Activated CD8-positive, alpha-beta memory T cell treated with anti-CD3 and anti-CD28 coated beads, Interleukin-2, amount 10 ng/mL, durations not matched to agents 7 days and 5 days (primary cell): ENCODE data around the gene HS6ST2. TPM values are rescaled to one million over a fixed set of nuclear protein-coding genes. Genes with fewer than 3 reads are reported as not detected.

Source experiments
- ATAC-seq: fragments of 150-1000 bp; cut with Tn5 transposase; one replicate; pipeline ENCODE4 v1.10.0; 2021; ENCODE audit warnings: moderate library complexity
- CTCF ChIA-PET: fragments of 350-600 bp; sonication (Branson Sonifier 250); formaldehyde crosslinking; loops from one replicate; lab custom pipeline; 2021; ENCODE audit warnings: antibody characterized with exemption; lab: Charles Lee
- DNase-seq: peaks from one replicate; pipeline ENCODE4 v3.0.0-alpha.2; 2020
- H3K27ac Mint-ChIP-seq: one replicate; pipeline ENCODE4 v1.8.0; 2021; ENCODE audit warnings: mild to moderate bottlenecking, mixed read lengths
- H3K27me3 Mint-ChIP-seq: one replicate; pipeline ENCODE4 v1.8.0; 2021; ENCODE audit warnings: mixed read lengths
- H3K36me3 Mint-ChIP-seq: one replicate; pipeline ENCODE4 v1.8.0; 2021; ENCODE audit warnings: mild to moderate bottlenecking, mixed read lengths
- H3K4me1 Mint-ChIP-seq: one replicate; pipeline ENCODE4 v1.8.0; 2021; ENCODE audit warnings: mixed read lengths
- H3K4me3 Mint-ChIP-seq: one replicate; pipeline ENCODE4 v1.8.0; 2021; ENCODE audit warnings: mild to moderate bottlenecking, moderate library complexity, mixed read lengths
- H3K9me3 Mint-ChIP-seq: one replicate; pipeline ENCODE4 v1.8.0; 2022; ENCODE audit warnings: low read depth, mixed read lengths
- total RNA-seq, 2 experiments: library from RNA; stranded (reverse); gene quantifications; one replicate each; pipeline ENCODE4 v1.2.3, GENCODE V29; 2021

The HS6ST2 gene
- total RNA-seq, 2 experiments from 2014 or later, result 0.14 TPM; not detected in 1

DNA sequence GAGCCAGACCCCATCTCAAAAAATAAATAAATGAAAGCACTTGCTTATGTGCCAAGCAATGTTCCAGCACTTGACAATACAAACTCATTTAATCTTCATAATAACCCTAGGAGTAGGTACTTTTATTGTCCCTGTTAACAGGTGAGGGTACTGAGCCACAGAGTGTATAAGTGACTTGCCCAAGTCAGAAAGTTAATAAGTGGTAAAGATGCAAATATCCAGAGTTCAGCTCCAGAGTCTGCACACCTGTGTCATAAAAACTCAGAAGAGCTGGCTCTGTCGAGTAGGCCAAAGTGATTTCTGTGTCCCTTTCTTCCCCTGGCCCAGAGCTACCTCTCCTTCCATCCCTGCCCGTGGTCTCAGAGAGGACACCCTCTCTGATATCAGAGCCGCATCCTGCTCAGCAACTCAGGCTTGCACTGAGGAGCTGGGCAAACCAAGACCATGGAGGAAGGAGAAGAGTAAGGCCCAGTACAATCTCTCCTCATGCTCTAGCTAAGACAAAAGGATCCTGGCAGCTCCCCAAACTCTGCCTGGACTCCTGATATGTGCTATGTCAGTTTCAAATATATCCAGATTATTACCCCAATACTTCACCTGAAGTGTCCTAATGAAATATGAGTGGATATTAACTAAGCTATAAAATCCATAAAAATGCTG is 136.3 kb downstream of the HS6ST2 start:
- Mint-ChIP-seq H3K4me3 (no peak overlapping the region), H3K27me3 (no peaks in the 10 kb centered on the region), H3K27ac (no peak overlapping the region), H3K4me1 (no peaks in the 10 kb centered on the region), H3K9me3 (no peaks in the 10 kb centered on the region), H3K36me3 (no peaks in the 10 kb centered on the region)
- DNase-seq, result no peak
- CTCF ChIA-PET, result no interaction called here
- ATAC-seq, result no peak

DNA sequence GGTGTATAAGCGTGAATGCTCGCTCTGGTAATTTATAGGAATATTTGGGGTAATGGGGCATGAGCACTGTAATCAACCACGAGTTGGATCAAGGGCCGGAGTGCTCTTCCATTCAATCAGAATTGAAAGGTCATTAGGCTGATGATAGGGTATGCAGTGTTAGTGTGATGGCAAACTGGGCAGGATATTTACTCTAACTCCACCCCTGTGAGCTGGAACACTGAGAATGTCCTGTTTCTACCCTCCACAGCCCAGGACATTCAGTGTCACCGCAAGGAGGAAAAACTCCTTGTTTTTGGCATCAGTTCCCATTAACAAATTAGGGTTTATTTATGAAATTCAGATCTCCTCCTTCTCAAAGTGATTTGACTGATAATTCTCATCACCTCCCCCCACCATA is 137.8 kb downstream of the HS6ST2 start:
- Mint-ChIP-seq H3K27me3 (no peaks in the 10 kb centered on the region), H3K36me3 (no peaks in the 10 kb centered on the region), H3K9me3 (no peaks in the 10 kb centered on the region), H3K4me3 (no peak overlapping the region), H3K4me1 (no peaks in the 10 kb centered on the region), H3K27ac (no peak overlapping the region)
- ATAC-seq, result no peak
- no peak for DNase-seq
- CTCF ChIA-PET, result no interaction called here

DNA sequence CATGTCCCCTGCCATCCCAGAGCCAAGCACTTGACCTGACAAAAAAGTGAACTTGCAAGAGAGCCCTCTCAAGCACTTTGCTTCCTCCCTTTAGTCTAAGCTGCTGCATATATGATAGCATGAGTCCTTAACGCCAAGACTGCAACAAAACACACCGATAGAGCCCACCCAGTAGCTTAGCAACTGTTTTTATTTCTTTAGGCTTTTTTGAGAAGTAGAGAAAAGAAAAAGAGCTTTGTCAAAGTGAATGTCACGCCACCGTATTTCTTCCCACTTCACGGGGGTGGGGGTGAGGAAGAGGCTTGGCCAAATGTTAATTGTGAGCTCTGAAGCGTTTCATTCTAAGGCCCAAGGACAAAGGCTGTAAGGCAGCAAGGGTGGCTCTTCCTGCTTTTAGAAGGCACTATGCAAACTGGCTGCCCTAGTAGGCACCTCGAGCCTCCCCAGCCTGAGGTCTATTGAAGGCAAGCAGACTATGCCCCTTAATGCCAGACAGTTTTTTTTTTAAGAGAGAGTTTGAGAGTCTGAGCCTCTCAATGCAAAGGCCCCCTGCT is 138.6 kb downstream of the HS6ST2 start:
- Mint-ChIP-seq H3K4me1 (no peaks in the 10 kb centered on the region), H3K36me3 (no peaks in the 10 kb centered on the region), H3K27ac (no peak overlapping the region), H3K4me3 (no peak overlapping the region), H3K27me3 (peaks cover under 1% of the 10 kb centered on the region), H3K9me3 (no peaks in the 10 kb centered on the region)
- CTCF ChIA-PET, result no interaction called here
- DNase-seq (no peak), ATAC-seq (no peak)

DNA sequence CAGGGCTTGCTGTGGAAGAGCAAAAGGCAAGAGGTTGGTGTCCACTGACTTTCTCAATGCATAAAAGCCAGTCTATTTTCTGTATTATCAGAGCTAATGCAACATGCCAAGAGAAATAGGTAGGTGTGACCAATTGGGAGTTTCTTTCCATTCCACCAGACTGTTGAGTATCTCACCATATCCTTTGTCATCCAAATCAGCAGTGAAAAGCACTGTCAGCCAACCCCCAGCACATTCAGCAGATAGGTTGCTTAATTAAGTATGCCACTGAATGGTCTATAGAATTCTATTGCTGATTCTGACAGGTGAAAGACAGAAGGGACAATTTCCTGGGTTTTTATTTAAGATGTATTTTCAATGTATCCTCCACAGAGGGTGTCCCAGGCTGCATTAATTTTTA is 139.8 kb downstream of the HS6ST2 start:
- Mint-ChIP-seq H3K36me3 (no peaks in the 10 kb centered on the region), H3K9me3 (no peaks in the 10 kb centered on the region), H3K27me3 (peaks cover 3% of the 10 kb centered on the region), H3K4me1 (no peaks in the 10 kb centered on the region), H3K27ac (no peak overlapping the region), H3K4me3 (no peak overlapping the region)
- DNase-seq (no peak), ATAC-seq (no peak)
- CTCF ChIA-PET, result no interaction called here

DNA sequence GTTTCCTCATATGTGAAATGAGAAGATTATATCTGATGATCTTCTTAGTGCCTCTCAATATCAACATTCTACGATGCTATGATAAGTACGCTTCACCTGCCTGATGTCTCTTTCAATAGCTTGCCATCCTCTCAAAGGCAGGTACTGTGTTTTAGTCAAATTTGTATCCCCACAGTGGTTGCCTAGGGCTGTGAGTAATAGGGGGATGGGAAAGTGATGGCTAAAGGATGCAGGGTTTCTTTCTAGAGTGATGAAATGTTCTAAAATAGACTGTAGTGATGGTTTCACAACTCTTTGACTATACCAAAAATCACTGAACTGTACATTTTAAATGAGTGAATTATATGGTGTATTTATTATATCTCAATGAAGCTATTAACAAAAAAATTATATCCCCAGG is 142.8 kb downstream of the HS6ST2 start:
- H3K27me3 Mint-ChIP-seq, result peaks cover 3% of the 10 kb centered on the region
- no peak overlapping the region for H3K27ac Mint-ChIP-seq
- H3K36me3 Mint-ChIP-seq, result no peaks in the 10 kb centered on the region
- no peak overlapping the region for H3K4me3 Mint-ChIP-seq
- CTCF ChIA-PET, result no interaction called here
- no peaks in the 10 kb centered on the region for H3K4me1 Mint-ChIP-seq
- DNase-seq, result no peak
- ATAC-seq, result no peak
- no peaks in the 10 kb centered on the region for H3K9me3 Mint-ChIP-seq

DNA sequence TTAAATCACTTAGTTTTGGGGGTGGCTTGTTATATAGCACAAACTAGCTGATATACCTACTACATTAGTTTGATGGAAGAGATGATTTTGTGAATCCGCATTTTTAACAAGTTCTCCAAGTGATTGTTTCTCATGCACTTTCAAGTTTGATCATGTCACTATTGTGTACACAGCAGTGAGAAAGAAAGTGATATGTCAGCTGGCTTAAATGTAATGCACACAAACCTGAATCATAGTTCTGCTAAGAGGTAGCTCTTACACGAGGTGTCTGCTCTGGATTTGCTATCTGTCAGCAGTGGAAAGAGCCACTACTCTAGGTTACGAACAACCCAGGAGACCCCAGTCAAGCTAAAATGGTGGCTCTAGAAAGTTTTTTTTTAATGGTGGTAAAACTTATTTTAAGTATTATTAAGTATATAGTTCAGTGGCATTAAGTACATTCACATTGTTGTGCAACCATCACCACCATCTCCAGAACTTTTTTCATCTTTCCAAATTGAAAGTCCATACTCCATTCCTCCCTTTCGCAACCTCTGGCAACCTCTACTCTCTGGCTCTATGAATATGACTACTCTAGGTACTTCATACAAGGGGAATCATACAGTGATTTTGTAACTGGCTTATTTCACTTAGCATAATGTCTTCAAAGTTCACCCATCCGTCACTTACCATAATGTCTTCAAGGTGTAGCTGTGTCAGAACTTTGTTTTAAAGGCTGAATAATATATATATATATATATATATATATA is 147.3 kb downstream of the HS6ST2 start:
- ATAC-seq (no peak), DNase-seq (no peak)
- no peak overlapping the region for H3K4me3 Mint-ChIP-seq
- CTCF ChIA-PET, result no interaction called here
- H3K27me3 Mint-ChIP-seq, result peaks cover 3% of the 10 kb centered on the region
- H3K4me1 Mint-ChIP-seq, result no peaks in the 10 kb centered on the region
- H3K9me3 Mint-ChIP-seq, result no peaks in the 10 kb centered on the region
- no peak overlapping the region for H3K27ac Mint-ChIP-seq
- no peaks in the 10 kb centered on the region for H3K36me3 Mint-ChIP-seq

DNA sequence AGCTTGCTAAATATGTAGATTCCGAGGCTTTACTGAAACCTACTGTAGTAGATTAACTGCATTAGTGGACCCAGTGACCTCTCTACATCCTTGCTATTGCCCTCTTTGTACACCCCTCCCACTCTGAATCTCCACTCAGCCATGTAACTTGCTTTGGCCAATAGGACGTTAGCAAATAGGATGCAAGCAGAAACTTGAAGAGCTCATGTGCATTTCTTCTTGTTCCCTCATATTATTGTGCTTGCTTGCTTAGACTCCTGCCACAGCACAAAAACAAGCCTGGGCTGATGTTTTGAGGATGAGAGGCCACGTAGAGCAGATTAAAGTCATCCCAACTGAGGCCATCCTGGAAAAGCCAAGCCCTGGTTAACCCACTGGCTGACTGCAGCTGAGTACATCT is 147.9 kb downstream of the HS6ST2 start:
- no peak for DNase-seq
- Mint-ChIP-seq H3K9me3 (no peaks in the 10 kb centered on the region), H3K4me1 (no peaks in the 10 kb centered on the region), H3K27me3 (peaks cover 3% of the 10 kb centered on the region), H3K27ac (no peak overlapping the region), H3K36me3 (no peaks in the 10 kb centered on the region), H3K4me3 (no peak overlapping the region)
- ATAC-seq, result no peak
- CTCF ChIA-PET, result no interaction called here

DNA sequence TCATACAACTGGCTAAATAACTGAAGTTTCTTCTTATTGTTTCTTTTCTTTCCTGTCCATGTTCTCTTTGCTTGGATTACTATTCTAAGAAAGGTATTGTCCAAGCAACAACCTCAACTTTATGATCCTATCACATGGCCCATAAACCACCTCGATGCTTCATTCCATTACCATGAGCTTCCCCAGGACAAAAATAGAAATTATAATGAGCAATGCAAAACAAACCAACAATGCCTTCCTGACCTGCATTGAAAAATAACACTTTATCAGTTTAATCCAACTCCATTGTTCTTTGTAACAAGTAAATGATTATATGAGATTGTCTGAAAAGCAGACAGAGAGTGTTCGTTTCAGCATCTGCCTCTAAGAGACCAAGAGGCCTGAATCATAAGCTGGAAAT is 148.8 kb downstream of the HS6ST2 start:
- ATAC-seq (no peak), DNase-seq (no peak)
- Mint-ChIP-seq H3K27ac (no peak overlapping the region), H3K9me3 (no peaks in the 10 kb centered on the region), H3K4me3 (no peak overlapping the region), H3K4me1 (no peaks in the 10 kb centered on the region), H3K27me3 (peaks cover 3% of the 10 kb centered on the region), H3K36me3 (no peaks in the 10 kb centered on the region)
- CTCF ChIA-PET, result no interaction called here

DNA sequence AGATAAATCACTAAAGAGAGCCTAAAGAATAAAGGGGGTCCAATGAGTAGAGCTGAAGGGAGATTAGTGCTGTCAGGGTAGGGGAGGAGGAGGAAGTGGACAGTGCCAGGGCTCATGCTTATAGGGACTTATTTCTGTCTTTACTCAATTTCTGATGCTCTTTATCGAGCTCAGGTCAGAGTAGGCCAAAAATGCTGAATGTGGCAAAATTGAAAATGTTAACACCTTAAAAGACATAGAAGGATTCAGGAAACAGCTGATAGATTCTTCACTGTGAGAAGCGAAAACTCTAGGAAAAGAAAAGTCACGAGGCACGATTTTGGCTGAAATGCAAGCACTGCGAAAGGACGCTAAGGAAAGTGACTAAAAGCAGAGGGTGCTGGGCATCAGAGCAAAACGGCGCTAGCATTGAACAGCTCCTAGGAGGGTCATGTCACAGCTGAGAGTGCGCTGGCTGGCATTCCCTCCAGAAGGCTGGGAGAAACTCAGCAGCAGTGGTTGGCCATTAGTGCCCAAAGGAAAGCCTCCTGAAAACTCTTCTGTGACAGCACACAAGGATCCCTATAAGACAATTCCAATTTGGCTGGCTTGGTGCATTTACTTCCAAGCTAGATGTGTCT is 150.9 kb downstream of the HS6ST2 start:
- no peak overlapping the region for H3K27ac Mint-ChIP-seq
- no peaks in the 10 kb centered on the region for H3K36me3 Mint-ChIP-seq
- CTCF ChIA-PET, result no interaction called here
- DNase-seq (no peak), ATAC-seq (no peak)
- H3K27me3 Mint-ChIP-seq, result peaks cover 3% of the 10 kb centered on the region
- no peak overlapping the region for H3K4me3 Mint-ChIP-seq
- no peaks in the 10 kb centered on the region for H3K9me3 Mint-ChIP-seq
- H3K4me1 Mint-ChIP-seq, result no peaks in the 10 kb centered on the region

DNA sequence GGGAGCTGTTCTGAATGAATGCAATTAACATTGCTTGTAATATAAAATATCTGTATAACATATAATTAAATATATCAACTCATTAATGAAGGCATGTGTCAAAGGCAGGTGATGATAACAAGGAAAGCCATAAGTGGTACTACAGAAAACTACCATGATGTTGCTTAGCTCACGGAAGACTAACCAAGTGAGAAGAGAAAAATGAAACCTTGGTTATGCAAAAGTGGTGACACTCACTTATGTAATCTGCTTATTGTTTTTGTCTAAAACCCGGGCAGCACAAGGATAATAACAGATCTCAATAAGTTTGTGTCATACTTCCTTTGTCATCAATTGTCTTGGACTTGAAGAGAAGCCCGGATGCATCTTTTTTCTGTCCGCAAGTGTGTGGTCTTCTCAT is 156.4 kb downstream of the HS6ST2 start:
- H3K4me1 Mint-ChIP-seq, result no peaks in the 10 kb centered on the region
- ATAC-seq, result no peak

DNA sequence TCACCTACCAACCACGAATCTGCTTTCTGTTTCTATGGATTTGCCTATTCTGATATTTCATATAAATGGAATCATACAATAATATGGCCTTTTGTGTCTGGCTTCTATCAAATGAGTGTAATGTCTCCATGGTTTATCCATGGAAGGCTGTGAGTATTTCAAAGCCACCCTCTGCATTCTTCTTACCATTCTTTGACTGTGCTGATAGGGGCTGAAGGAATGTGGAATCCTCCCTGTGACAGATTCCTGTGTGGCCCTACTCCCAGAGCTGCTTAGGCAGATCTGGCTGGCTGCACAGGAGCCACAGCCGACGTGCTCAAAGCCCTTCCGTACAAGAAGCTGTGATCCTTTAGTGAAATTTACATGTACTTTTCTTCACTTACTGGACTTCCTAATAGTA is 163.2 kb downstream of the HS6ST2 start:
- Mint-ChIP-seq H3K4me3 (no peak overlapping the region), H3K27ac (no peak overlapping the region), H3K36me3 (no peaks in the 10 kb centered on the region)

More for the DNA sequence above, 156.4 kb downstream of the HS6ST2 start:
- Mint-ChIP-seq H3K27me3 (peaks cover 3% of the 10 kb centered on the region), H3K9me3 (no peaks in the 10 kb centered on the region), H3K4me3 (no peak overlapping the region), H3K27ac (no peak overlapping the region), H3K36me3 (no peaks in the 10 kb centered on the region)
- DNase-seq, result no peak
- CTCF ChIA-PET, result no interaction called here

DNA sequence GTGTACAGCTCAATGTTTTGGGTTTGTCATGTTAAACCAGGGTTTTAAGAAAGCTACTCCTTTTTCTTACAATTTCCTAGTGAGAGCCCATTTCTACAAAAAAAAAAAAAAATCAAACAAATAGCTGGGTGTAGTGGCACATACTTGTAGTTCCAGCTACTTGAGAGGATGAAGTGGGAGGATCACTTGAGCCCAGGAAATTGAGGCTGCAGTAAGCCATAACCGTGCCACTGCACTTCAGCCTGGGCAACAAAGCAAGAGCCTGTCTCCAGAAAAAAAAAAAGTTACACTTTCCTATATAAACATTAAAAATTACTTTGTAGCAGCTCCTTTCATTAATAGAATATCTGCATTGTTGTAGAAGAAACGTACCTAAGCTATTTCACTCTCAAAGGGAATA is 166.7 kb downstream of the HS6ST2 start:
- Mint-ChIP-seq H3K27ac (no peak overlapping the region), H3K9me3 (no peaks in the 10 kb centered on the region), H3K4me3 (no peak overlapping the region), H3K4me1 (no peaks in the 10 kb centered on the region), H3K36me3 (no peaks in the 10 kb centered on the region), H3K27me3 (peaks cover 2% of the 10 kb centered on the region)
- CTCF ChIA-PET, result no interaction called here
- no peak for ATAC-seq
- no peak for DNase-seq

More for the DNA sequence above, 163.2 kb downstream of the HS6ST2 start:
- no peak for DNase-seq
- Mint-ChIP-seq H3K4me1 (no peaks in the 10 kb centered on the region), H3K27me3 (no peaks in the 10 kb centered on the region), H3K9me3 (no peaks in the 10 kb centered on the region)
- CTCF ChIA-PET, result no interaction called here
- no peak for ATAC-seq

DNA sequence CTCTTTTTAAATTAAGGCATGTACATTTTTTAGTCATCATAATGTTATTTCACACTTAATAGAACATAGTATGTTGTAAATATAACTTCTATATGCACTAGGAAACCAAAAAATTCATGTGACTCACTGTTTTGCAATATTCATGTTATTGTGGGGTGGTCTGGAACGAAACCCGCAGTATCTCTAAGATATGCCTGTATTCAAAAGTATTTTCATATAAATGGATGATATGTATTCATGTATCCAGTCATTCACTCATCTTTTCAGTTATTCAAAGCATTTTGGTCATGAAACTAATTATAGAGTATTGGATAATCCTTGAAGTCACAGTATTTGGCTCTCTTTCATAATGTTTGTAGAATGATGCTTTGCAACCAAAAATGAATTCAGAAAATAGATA is 168.1 kb downstream of the HS6ST2 start:
- CTCF ChIA-PET, result no interaction called here
- H3K4me3 Mint-ChIP-seq, result no peak overlapping the region
- ATAC-seq (no peak), DNase-seq (no peak)
- H3K9me3 Mint-ChIP-seq, result no peaks in the 10 kb centered on the region
- H3K27me3 Mint-ChIP-seq, result peaks cover 2% of the 10 kb centered on the region
- no peaks in the 10 kb centered on the region for H3K4me1 Mint-ChIP-seq
- H3K27ac Mint-ChIP-seq, result no peak overlapping the region
- no peaks in the 10 kb centered on the region for H3K36me3 Mint-ChIP-seq

DNA sequence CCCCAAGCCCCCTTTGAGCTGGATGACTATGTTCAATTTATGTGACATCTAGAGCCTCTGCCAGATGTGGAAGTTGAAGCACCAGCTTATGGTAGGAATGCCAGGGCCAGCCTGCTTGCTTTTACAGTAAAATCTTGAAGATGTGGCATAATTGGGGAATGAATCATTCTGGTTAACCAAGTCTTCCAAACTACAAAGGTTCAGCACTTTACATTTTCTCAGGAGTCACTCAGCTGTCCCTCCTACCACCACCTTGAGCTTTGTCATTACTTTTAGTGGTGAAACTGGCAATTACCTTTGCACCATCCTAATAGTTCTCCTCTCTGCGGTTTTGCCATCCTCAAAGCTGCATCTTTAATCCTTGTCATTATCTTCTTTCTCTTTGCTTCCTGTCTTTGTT is 172.2 kb downstream of the HS6ST2 start:
- Mint-ChIP-seq H3K36me3 (no peaks in the 10 kb centered on the region), H3K4me1 (no peaks in the 10 kb centered on the region), H3K27ac (no peak overlapping the region), H3K9me3 (no peaks in the 10 kb centered on the region), H3K27me3 (peaks cover 2% of the 10 kb centered on the region), H3K4me3 (no peak overlapping the region)
- DNase-seq, result no peak
- CTCF ChIA-PET, result no interaction called here
- ATAC-seq, result no peak
